Keratinocyte (primary cell): Measurements from ENCODE around the gene C1GALT1C1L. TPM values are rescaled to one million over a fixed set of nuclear protein-coding genes. Genes with fewer than 3 reads are reported as not detected.

Source experiments
- DNase-seq: peaks from one replicate; pipeline ENCODE4 v3.0.0-alpha.2; 2011; ENCODE audit warnings: low read depth, missing footprints, low spot score
- FAIRE-seq: peaks from 2 replicates; lab custom pipeline; 2011; peaks lifted over from hg19 to GRCh38; lab: Jason Lieb, UNC
- H2AFZ ChIP-seq: 2 replicates; pipeline ENCODE4 v1.6.0; 2012; ENCODE audit warnings: low read length, control low read depth, inconsistent platforms; ENCODE audit not compliant: control insufficient read depth
- H3K27ac ChIP-seq: 2 replicates; pipeline ENCODE4 v1.5.1; 2011; ENCODE audit warnings: low read length; ENCODE audit not compliant: control insufficient read depth, insufficient read depth
- H3K27me3 ChIP-seq: 3 replicates; pipeline ENCODE4 v1.6.0; 2011; ENCODE audit warnings: low read length; ENCODE audit not compliant: control insufficient read depth, insufficient read depth; ENCODE audit errors: extremely low read depth
- H3K36me3 ChIP-seq, 2 experiments: 2 replicates in 1 of 2; 3 replicates in 1 of 2; pipeline ENCODE4 v1.5.1; 2011; ENCODE audit warnings: low read length in 2 of 2, mild to moderate bottlenecking in 1 of 2; ENCODE audit not compliant: control insufficient read depth in 2 of 2, insufficient read depth in 2 of 2; ENCODE audit errors: extremely low read depth in 1 of 2
- H3K4me1 ChIP-seq: 3 replicates; pipeline ENCODE4 v1.5.1; 2011; ENCODE audit warnings: low read length; ENCODE audit not compliant: control insufficient read depth, insufficient read depth; ENCODE audit errors: extremely low read depth
- H3K4me2 ChIP-seq: 3 replicates; pipeline ENCODE4 v1.6.0; 2011; ENCODE audit warnings: low read depth, low read length; ENCODE audit not compliant: control insufficient read depth, insufficient read depth; ENCODE audit errors: extremely low read depth
- H3K4me3 ChIP-seq, 3 experiments: fragments of 200-600 bp in 1 of 3; sonication (generic) in 1 of 3; 2 replicates in 2 of 3; 3 replicates in 1 of 3; pipeline ENCODE4 v1.5.1; 2011 to 2016; ENCODE audit warnings: low read length in 3 of 3, mild to moderate bottlenecking in 3 of 3, control low read depth in 2 of 3, inconsistent platforms in 1 of 3, low read depth in 1 of 3, mixed read lengths in 1 of 3, mixed run types in 1 of 3, moderate library complexity in 1 of 3; ENCODE audit not compliant: control insufficient read depth in 2 of 3, insufficient read depth in 2 of 3; ENCODE audit errors: extremely low read depth in 1 of 3
- H3K79me2 ChIP-seq: 2 replicates; pipeline ENCODE4 v1.6.0; 2012; ENCODE audit warnings: low read length; ENCODE audit not compliant: control insufficient read depth, insufficient read depth
- H3K9ac ChIP-seq: 3 replicates; pipeline ENCODE4 v1.6.0; 2011; ENCODE audit warnings: low read length; ENCODE audit not compliant: control insufficient read depth, insufficient read depth; ENCODE audit errors: extremely low read depth
- H3K9me1 ChIP-seq: 3 replicates; pipeline ENCODE4 v1.6.0; 2011; ENCODE audit warnings: low read length; ENCODE audit not compliant: control insufficient read depth, insufficient read depth; ENCODE audit errors: extremely low read depth
- H3K9me3 ChIP-seq: 2 replicates; pipeline ENCODE4 v1.5.1; 2012; ENCODE audit warnings: low read depth, low read length; ENCODE audit not compliant: control insufficient read depth
- H4K20me1 ChIP-seq: 3 replicates; pipeline ENCODE4 v1.6.0; 2011; ENCODE audit warnings: low read length; ENCODE audit not compliant: control insufficient read depth, insufficient read depth; ENCODE audit errors: extremely low read depth
- EZH2 ChIP-seq: IDR thresholded peaks from one replicate; pipeline ENCODE4 v1.6.1; 2012; ENCODE audit warnings: inconsistent platforms, mild to moderate bottlenecking, low read length, moderate library complexity
- dilution Hi-C: fragments of 300-500 bp; cut with MboI; formaldehyde crosslinking; loops from one replicate; pipeline ENCODE4 v1.7.0; 2020; ENCODE audit warnings: low sequenced_read_pairs; ENCODE audit not compliant: extremely low pct_ligation_motif_present
- polyA minus RNA-seq, 3 experiments: library from RNA; depleted of rRNA, polyadenylated mRNA; stranded (reverse); fragments of >200 nt; gene quantifications; 1 replicate in 1 of 3; 2 replicates in 1 of 3; 3 replicates in 1 of 3; pipeline ENCODE4 v1.2.3, GENCODE V29; 2011
- polyA plus RNA-seq, 5 experiments: library from polyadenylated mRNA; depleted of rRNA in 3 of 5; stranded (reverse) in 3 of 5; stranded (forward) in 1 of 5; unstranded in 1 of 5; fragments of >200 nt; gene quantifications; 1 replicate in 1 of 5; 2 replicates in 3 of 5; 3 replicates in 1 of 5; pipeline versions ENCODE4 v1.2.1 to v1.2.3, GENCODE V29; 2011 to 2012; ENCODE audit warnings: missing spikeins in 2 of 5, low read depth in 1 of 5, low replicate concordance in 1 of 5
- TF ChIP-seq, protein P1 (sequence below), 3 experiments: IDR thresholded peaks in 1 of 3; conservative IDR thresholded peaks in 1 of 3; optimal IDR thresholded peaks in 1 of 3; 2 replicates in 2 of 3; 3 replicates in 1 of 3; pipeline versions ENCODE3 to v1.5.1; 2011; ENCODE audit warnings: low read length in 3 of 3, mild to moderate bottlenecking in 3 of 3, moderate library complexity in 2 of 3, control low read depth in 1 of 3, inconsistent platforms in 1 of 3; ENCODE audit not compliant: insufficient read depth in 2 of 3; ENCODE audit errors: extremely low read depth in 1 of 3

Gene C1GALT1C1L
- polyA plus RNA-seq (0.17 to 0.28 TPM (median 0.23 TPM) in 3 replicates), polyA minus RNA-seq (0.16 TPM in 1 of 3 replicates, not detected in the others)
- polyA plus RNA-seq (2011; ENCODE audit: low read depth), result not detected
- polyA plus RNA-seq (2011; cell fraction: cytosol; rRNA removed), result 0.17 and 0.24 TPM in 2 replicates
- 0.52 and 0.57 TPM in 2 replicates for polyA plus RNA-seq (2011; cell fraction: nucleus; rRNA removed)
- polyA plus RNA-seq (2012; ENCODE audit: low replicate concordance), result 0.18 and 0.22 TPM in 2 replicates
- polyA minus RNA-seq (2011; cell fraction: cytosol; rRNA and poly(A)+ RNA removed), result not detected
- not detected in 2 replicates for polyA minus RNA-seq (2011; cell fraction: nucleus; rRNA and poly(A)+ RNA removed)

DNA sequence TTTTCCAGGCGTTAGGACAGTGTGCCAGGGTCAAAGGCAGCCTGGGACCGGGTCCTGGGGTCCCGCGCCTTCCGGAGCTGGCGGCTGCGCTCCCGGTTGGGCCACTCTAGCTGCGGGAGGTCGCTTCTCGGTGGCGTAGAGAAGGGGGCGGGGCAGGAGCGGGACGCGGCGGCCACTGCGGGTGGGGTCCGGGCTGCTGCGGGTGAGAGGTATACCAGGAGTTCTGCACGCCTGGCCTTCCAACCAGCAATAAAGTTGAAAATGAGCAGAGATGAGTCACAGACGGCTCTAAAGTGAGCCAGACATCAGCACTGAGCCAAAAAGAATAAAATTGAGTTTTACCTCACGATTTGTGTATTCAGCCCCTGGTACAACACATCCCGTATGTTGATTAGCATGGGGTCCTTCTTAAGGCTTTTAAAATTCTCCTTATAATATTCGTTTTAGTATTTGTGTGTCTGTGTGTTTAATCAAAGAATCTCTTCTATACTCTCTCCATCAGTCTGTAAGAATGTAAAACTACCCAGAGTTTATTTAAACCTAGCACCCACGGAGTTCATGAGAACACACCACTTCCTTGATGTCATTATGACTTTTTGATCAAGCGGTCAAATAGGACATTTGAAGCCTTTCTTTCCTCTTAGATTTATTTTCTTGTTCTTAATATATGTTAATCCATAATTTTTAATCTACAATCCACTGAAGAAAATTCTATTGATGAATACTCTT is at the start of gene C1GALT1C1L:
Gene C1GALT1C1L, minus strand, starts transcription at position 108 of the 729 bp plus-strand sequence. Its CDS starts 107 bp downstream, at position 1.
- Histone ChIP-seq H3K27ac (no peak within 1 kb of the TSS), H3K9me1 (no peaks in the 10 kb centered on the region), H3K4me2 (peak within 1 kb of the TSS; percentile 76), H4K20me1 (no peaks in the 10 kb centered on the region), H3K79me2 (no peaks in the 10 kb centered on the region), H3K4me3 (peak within 1 kb of the TSS; percentile 36 to 70 (median 63)), H3K36me3 (no peaks in the 10 kb centered on the region), H3K27me3 (no peaks in the 10 kb centered on the region), H2AFZ (peak within 1 kb of the TSS; percentile 75), H3K4me1 (peaks cover 2% of the 10 kb centered on the region), H3K9ac (peak within 1 kb of the TSS; percentile 35), H3K9me3 (no peaks in the 10 kb centered on the region)
- peak; percentile 72 for FAIRE-seq
- DNase-seq, result no peak
- TF ChIP-seq EZH2, result no peak
- TF ChIP-seq, protein P1, sequence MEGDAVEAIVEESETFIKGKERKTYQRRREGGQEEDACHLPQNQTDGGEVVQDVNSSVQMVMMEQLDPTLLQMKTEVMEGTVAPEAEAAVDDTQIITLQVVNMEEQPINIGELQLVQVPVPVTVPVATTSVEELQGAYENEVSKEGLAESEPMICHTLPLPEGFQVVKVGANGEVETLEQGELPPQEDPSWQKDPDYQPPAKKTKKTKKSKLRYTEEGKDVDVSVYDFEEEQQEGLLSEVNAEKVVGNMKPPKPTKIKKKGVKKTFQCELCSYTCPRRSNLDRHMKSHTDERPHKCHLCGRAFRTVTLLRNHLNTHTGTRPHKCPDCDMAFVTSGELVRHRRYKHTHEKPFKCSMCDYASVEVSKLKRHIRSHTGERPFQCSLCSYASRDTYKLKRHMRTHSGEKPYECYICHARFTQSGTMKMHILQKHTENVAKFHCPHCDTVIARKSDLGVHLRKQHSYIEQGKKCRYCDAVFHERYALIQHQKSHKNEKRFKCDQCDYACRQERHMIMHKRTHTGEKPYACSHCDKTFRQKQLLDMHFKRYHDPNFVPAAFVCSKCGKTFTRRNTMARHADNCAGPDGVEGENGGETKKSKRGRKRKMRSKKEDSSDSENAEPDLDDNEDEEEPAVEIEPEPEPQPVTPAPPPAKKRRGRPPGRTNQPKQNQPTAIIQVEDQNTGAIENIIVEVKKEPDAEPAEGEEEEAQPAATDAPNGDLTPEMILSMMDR (optimal IDR thresholded peaks at IDR 0.05 in 1 of 3, IDR thresholded peaks at IDR 0.05 in 1 of 3, conservative IDR thresholded peaks at IDR 0.05 in 1 of 3; ENCODE audit: extremely low read depth in 1 of 3, insufficient read depth in 2 of 3, low read length in 3 of 3), result no peak
- dilution Hi-C loops, result no loop called here

DNA sequence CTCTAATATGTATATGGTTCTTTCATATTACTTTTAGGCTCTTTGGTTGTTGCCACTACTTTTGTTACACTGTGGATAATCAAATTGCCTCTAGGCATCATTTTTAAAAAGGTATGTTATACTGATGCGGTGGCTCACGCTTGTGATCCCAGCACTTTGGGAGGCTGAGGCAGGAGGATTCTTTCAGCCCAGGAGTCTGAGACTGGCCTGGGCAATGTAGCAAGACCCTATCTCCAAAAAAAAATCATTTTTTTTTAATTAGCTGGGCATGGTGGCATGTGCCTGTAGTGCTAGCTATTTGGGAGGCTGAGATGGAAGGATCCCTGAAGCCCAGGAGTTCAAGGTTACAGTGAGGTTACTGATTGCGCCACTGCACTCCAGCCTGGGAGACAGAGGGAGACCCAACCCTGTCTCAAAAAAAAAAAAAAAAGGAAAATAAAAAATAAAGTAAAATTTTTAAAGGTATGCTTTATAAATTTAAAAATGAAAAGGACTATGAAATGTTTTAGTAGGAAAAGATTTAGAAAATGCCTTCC is 49.5 kb upstream of the C1GALT1C1L start:
- Histone ChIP-seq H3K4me3 (no peak overlapping the region), H3K4me1 (no peaks in the 10 kb centered on the region), H3K9me1 (no peaks in the 10 kb centered on the region), H3K27ac (no peak overlapping the region), H3K9me3 (no peaks in the 10 kb centered on the region), H3K4me2 (no peak overlapping the region), H3K36me3 (no peaks in the 10 kb centered on the region), H2AFZ (no peak overlapping the region), H3K79me2 (no peaks in the 10 kb centered on the region), H4K20me1 (no peaks in the 10 kb centered on the region), H3K9ac (no peak overlapping the region), H3K27me3 (no peaks in the 10 kb centered on the region)
- TF ChIP-seq, protein P1 (optimal IDR thresholded peaks at IDR 0.05 in 1 of 3, IDR thresholded peaks at IDR 0.05 in 1 of 3, conservative IDR thresholded peaks at IDR 0.05 in 1 of 3; ENCODE audit: extremely low read depth in 1 of 3, insufficient read depth in 2 of 3, low read length in 3 of 3), result no peak
- no peak for TF ChIP-seq EZH2
- no peak for DNase-seq
- dilution Hi-C loops, result no loop called here
- no peak for FAIRE-seq
